ENCODE data around the gene TBC1D32.

DNA sequence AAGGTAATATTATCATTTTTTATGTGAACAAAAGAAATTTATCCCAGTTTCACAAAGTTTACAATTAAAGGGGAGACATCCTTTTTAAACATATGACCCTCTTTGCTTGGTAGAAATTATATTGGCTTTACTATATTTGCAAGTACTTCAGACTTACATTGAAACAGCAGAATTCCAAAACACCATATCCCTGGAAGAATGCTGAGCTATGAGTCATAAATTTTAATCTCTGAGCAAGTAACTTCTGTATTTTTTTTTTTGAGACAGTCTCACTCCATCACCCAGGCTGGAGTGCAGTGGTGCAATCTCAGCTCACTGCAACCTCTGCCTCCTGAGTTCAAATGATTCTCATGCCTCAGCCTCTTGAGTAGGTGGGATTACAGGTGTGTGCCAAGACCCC lies 240.4 kb downstream of the TBC1D32 start:
- TF ChIP-seq, protein P1, sequence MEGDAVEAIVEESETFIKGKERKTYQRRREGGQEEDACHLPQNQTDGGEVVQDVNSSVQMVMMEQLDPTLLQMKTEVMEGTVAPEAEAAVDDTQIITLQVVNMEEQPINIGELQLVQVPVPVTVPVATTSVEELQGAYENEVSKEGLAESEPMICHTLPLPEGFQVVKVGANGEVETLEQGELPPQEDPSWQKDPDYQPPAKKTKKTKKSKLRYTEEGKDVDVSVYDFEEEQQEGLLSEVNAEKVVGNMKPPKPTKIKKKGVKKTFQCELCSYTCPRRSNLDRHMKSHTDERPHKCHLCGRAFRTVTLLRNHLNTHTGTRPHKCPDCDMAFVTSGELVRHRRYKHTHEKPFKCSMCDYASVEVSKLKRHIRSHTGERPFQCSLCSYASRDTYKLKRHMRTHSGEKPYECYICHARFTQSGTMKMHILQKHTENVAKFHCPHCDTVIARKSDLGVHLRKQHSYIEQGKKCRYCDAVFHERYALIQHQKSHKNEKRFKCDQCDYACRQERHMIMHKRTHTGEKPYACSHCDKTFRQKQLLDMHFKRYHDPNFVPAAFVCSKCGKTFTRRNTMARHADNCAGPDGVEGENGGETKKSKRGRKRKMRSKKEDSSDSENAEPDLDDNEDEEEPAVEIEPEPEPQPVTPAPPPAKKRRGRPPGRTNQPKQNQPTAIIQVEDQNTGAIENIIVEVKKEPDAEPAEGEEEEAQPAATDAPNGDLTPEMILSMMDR (IDR thresholded peaks at IDR 0.05; ENCODE audit: low read length) = no peak
- TF ChIP-seq EZH2 (IDR thresholded peaks at IDR 0.05; ENCODE audit: borderline replicate concordance, low read length) = no peak

All from OCI-LY1 (cell line).